ENCODE data around the gene SDCBP2.

GRCh38 chr20:1367479-1367878 lies 38.5 kb upstream of the SDCBP2 start:
- TF ChIP-seq CTCF (IDR thresholded peaks at IDR 0.05 in 4 of 5, conservative IDR thresholded peaks at IDR 0.05 in 1 of 5) (no peak), POLR2A (IDR thresholded peaks at IDR 0.05) (no peak)
